Daoy (cell line): ENCODE results near the gene CYP4A22. TPM values are rescaled to one million over a fixed set of nuclear protein-coding genes. Genes with fewer than 3 reads are reported as not detected.
"Not testable (repeated sequence)": the region's sequence is repeated elsewhere in the genome, so short reads cannot be mapped to it uniquely, and the experiment has no call there.

Experiments
- DNase-seq: peaks from one replicate; pipeline ENCODE4 v3.0.0-alpha.2; 2015; ENCODE audit warnings: low read depth
- total RNA-seq: library from RNA; depleted of rRNA; stranded (reverse); fragments of >200 nt; shearing (Covaris generic); gene quantifications from 2 replicates; pipeline ENCODE4 v1.2.3, GENCODE V29; 2014; rRNA removed

Gene CYP4A22
- not detected in 2 replicates for total RNA-seq

GRCh38 chr1:47137198-47137597 is at the start of gene CYP4A22:
TSS of gene CYP4A22 (plus strand) at chr1:47137441. CDS start at chr1:47137486, 45 bp downstream.
- DNase-seq: no peak

DNA sequence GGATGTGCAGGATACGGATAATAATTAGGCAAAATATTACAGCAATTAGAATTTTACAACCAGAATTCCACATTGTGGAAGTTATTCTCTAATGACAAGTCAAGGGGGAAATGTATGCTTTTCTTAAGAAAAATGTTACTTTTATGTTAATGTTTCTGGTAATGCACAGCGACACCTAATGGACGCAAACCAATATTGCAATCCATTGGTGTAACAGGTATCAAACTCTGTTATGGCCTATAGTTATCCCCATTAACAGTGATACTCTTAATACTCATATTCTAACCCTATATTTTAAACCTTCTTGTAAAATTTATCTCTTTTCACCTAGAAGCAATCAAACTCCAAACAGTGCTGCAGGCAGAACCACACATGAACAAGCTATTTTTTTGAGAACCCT is 47.9 kb upstream of the CYP4A22 start:
- DNase-seq: peak; percentile 31

- not testable (repeated sequence) for DNase-seq
Observed at GRCh38 chr1:47091476-47091875, 45.8 kb upstream of the CYP4A22 start.

DNA sequence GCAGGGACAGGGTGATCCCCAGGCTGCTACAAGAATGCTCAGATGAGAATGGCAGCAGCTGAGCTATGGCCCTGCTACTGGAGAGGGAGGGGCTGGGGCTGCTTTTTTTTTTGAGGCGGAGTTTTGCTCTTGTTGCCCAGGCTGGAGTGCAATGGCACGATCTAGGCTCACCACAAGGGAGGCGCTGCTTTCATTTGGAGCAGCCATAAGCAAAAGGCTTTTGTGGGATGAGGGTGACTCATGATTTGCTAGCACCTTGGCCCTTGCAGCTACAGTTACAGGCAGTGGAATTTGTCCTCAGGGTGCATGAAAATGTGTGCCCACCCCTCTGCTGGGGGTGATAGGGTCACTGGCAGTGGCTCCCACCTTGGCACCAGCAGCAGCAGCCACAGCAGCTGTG is 32.4 kb upstream of the CYP4A22 start:
- peak; percentile 56 for DNase-seq

GRCh38 chr1:47106792-47107191 is 30.4 kb upstream of the CYP4A22 start:
- no peak for DNase-seq

DNA sequence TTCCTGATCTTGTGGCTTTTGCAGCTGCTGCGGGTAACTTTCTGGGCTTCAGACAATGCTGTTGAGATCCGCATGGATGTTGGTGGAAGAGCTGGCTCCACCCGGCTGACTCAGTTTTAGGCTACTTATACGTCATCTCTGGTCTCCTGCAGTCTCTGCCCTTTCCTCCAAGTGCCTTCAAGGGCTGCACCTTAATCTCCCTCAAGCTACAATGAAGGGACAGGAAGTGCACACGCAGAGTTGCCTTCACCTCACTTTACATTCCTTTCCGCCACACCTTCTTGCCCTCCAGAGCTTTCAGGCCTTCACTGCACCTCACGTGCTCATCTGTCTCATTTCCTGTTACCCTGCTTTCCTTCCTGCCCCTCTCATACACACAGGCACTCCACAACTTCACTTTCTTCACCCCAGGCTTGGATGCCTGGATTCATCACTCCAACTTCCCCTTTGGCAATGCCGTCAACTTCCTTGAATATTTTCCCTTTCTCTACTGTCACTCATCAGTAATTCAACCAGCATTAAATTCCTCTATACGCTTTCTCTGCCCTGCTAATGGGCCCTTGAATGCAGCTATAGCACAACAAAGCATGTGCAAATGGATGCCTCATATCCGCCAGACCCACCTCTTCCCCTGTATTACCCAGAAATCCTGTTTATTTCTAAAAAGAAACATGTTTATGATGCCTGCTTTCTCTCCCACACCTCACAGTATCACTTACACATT is 29.2 kb upstream of the CYP4A22 start:
- DNase-seq: peak; percentile 85

DNA sequence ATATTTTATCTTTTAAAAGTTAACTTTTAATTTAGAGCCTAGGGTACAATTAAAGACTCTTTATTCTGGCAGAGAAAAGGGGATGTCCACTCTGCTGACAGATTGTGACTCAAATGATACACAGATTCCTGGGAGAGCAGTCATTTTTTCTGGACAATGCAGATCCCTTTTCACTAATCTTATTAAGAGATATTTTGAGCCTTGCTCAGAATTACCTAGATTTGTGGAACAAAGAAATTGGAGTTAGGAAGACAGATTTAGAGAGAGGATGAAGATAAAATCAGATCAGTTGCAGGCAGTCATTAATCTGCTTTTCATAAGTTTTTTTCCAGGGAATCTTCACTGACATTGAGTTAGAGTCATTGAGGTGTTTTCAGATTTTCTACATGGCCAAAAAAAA is 27.8 kb upstream of the CYP4A22 start:
- DNase-seq: peak; percentile 22

DNA sequence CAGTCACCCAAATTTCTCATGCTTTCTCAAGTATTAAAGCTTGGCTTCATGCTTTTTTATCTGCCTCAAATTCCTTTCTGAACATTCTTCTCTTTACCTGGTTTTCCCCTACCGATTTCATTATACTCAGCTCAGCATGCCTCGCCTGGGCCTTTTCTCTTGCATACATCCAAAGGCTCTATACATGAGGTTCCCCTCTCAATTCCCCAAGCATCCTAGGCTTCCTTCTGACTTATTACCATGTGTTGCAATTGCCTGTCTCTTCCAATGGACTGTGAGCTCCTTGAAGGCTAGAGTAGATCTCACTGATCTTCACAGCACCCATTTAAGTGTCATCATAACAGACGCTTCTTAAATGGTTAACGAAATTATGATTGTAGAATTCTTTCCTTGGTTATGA is 24.1 kb upstream of the CYP4A22 start:
- DNase-seq: no peak

- not testable (repeated sequence) for DNase-seq
Observed at GRCh38 chr1:47121039-47121438, 16.2 kb upstream of the CYP4A22 start.

GRCh38 chr1:47124834-47125233 is 12.4 kb upstream of the CYP4A22 start:
- DNase-seq: not testable (repeated sequence)

DNA sequence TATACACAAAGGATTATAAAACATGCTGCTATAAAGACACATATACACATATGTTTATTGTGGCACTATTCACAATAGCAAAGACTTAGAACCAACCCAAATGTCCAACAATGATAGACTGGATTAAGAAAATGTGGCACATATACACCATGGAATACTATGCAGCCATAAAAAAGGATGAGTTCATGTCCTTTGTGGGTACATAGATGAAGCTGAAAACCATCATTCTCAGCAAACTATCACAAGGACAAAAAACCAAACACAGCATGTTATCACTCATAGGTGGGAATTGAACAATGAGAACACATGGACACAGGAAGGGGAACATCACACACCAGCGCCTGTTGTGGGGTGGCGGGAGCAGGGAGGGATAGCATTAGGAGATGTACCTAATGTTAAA is 10.2 kb upstream of the CYP4A22 start:
- DNase-seq: not testable (repeated sequence)

DNA sequence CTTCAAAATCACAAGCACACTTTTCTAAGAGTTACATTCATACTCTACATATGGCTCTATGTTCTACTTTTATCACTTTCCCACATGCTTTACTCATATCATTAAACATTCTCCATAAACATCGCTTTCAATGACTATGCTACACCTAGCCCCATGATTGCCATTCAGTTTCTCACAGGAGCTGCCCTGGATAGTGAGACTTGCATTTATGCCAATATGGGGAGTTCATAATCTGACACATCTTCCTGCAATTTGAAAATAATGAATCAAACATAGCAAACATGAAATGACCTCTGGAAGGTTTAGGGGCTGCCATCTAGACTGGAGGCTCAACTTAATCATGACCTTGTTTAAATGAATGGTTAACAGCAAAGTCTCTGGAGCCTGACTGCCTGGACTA is 9.0 kb upstream of the CYP4A22 start:
- no peak for DNase-seq

DNA sequence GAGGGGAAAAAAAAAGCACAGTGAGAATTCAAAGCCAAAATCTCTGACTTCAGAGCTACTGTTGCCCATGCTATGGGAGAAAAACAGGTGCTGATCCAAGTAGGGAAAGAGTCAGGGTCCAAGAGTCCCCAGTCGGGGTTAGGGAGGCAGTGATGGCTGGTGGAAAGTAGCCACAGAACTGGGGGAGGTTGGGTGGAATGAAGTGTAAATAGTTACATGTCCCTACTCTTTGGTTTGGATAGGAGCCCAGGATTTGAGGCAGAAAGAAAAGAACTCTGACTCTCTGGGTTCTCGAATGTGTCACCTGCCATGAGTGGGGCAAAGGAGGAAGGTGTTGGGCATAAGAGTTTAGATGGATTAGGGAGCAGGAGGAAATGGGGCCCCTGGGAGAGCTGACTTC is 8.4 kb upstream of the CYP4A22 start:
- peak; percentile 45 for DNase-seq

DNA sequence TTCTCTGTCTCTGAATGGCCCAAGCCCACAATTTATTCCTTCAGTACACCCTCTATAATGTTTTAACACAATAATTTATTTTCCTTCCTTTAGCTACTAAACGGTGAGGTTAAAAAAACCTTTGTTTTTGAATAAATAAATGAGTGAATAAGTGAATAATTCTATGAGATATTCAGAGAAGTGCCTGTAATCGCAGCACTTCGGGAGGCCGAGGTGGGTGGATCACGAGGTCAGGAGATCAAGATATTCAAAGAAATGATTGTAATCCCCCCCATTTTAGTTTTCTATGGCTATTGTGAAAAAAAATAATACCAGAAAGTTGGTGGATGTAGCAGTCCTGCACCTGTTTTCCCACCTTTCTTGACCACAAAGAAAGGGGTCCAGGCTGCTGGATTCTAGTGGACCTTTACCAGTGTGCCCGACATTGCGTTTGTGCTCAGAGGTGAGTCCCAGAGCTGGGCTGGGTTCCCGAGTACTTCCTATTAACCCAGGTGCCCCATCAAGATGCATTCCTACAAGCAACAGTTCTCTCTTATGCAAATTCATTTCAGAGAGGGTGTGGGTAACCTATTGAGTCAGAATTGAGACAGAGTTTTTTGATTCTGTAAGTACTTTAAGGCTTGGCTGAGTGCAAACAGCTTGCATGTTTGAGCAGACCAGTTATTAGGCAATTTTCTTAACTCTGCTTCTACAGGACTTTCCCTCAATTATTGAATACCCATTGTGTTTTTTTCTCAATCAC is 7.6 kb upstream of the CYP4A22 start:
- DNase-seq: not testable (repeated sequence)

GRCh38 chr1:47132665-47133064 is 4.6 kb upstream of the CYP4A22 start:
- DNase-seq: not testable (repeated sequence)

- DNase-seq: no peak
Observed at GRCh38 chr1:47137925-47138615, 829 bp downstream of the CYP4A22 start.

DNA sequence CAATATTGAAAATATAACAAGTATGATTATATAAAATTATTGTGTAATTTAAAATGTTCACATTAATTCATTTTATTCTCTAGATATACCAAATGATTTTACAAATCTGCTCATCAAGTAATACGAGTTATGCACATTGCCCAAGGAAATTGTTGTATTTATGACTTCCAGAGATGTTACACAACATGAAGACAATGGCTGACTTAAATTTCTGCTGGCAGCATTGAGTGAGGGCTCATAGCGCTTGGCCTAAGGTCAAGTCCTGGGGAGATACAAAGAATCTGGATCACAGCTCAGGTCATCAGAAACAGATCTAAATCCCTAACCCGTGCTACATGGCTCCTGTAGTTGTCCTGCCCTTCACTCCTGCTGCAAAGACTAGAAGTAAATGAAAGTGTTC is 3.1 kb downstream of the CYP4A22 start:
- not testable (repeated sequence) for DNase-seq

GRCh38 chr1:47143654-47144053 is 6.4 kb downstream of the CYP4A22 start:
- peak; percentile 5 for DNase-seq

DNA sequence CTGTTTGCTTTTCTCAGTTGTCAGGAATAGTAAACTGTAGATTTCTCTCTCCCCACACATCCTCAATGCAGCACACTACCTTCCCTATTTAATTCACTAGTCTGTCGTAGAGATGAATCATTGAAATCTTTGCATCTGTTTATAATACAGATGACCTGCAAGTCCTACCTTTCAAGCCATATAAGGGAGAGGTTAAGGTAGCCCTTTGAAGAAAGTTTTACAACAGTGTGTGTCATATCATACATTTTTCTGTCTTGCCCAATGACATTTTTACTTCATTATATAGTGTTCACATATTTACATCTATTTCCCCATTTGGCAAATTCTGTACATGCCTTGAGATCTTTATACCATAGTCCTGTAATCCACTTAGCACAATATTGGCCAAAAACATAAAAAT is 9.3 kb downstream of the CYP4A22 start:
- DNase-seq: not testable (repeated sequence)

GRCh38 chr1:47147047-47147785 is 10.0 kb downstream of the CYP4A22 start:
- no peak for DNase-seq

DNA sequence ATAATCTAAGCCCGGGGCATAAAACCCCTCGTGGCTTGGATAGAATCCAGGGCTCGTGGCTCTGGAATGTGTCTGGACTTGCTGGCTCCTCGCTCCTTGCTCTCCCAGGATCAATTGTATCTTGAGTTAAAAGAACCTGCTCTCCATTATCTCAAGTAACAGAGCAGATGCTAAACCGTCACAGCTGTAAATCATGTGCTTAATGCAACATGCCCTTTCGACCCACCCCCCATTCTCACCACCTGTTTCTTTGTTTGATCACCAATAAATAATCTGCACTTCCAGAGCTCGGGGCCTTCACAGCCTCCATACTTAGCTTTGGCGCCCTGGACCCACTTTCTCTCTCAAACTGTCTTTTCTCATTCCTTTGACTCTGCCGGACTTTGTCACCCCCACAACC is 11.9 kb downstream of the CYP4A22 start:
- not testable (repeated sequence) for DNase-seq

GRCh38 chr1:47156457-47156856 is 19.2 kb downstream of the CYP4A22 start:
- DNase-seq: not testable (repeated sequence)
